ENCODE measurements around the gene NCAM2. TPM values are rescaled to one million over a fixed set of nuclear protein-coding genes. Genes with fewer than 3 reads are reported as not detected.

NCAM2 gene
- total and polyA plus RNA-seq, 2 of the 8 experiments (the other 6 are each of a cell fraction or from before 2014, with no cell fraction given) = 0.14 to 1.1 TPM

- Histone ChIP-seq H2BK120ac (replicated peaks; ENCODE audit: low read depth, low read length) (no peak overlapping the region), H3K4ac (replicated peaks; ENCODE audit: insufficient read length, low read depth, low read length) (no peak overlapping the region), H3K18ac (ENCODE audit: extremely low read depth, low read length) (no peak overlapping the region), H3K14ac (ENCODE audit: insufficient read length) (no peak overlapping the region), H4K8ac (ENCODE audit: extremely low read depth, insufficient read depth, low read length) (no peak overlapping the region), H3K27me3 (replicated peaks in 1 of 4; ENCODE audit: control insufficient read depth in 3 of 4, extremely low read depth in 1 of 4, insufficient read depth in 3 of 4, low read length in 3 of 4) (peaks cover 0 to 2% (median 0%) of the 10 kb centered on the region in 4 experiments; a peak in 1 of 7 replicates), H2AFZ (ENCODE audit: low read length) (no peak overlapping the region), H3K79me2 (ENCODE audit: control insufficient read depth in 1 of 2, insufficient read depth in 2 of 2, low read length in 2 of 2) (no peaks in the 10 kb centered on the region), H4K20me1 (replicated peaks in 1 of 2; ENCODE audit: control insufficient read depth in 1 of 2, insufficient read depth in 2 of 2, low read length in 2 of 2) (no peaks in the 10 kb centered on the region), H3K4me2 (ENCODE audit: insufficient read depth in 1 of 2, low read depth in 2 of 2, low read length in 2 of 2) (no peak overlapping the region), H3K56ac (replicated peaks; ENCODE audit: insufficient read length, low read depth, low read length) (no peak overlapping the region), H2BK5ac (ENCODE audit: low read depth, low read length) (no peak overlapping the region), H3K4me1 (replicated peaks in 1 of 4; ENCODE audit: control insufficient read depth in 3 of 4, insufficient read depth in 4 of 4, low read length in 3 of 4) (no peaks in the 10 kb centered on the region), H3K4me3 (ENCODE audit: extremely low read depth in 1 of 4, insufficient read depth in 2 of 4, low read depth in 3 of 4, low read length in 4 of 4) (no peak overlapping the region), H3K9ac (replicated peaks in 1 of 4; ENCODE audit: extremely low read depth in 1 of 4, low read depth in 3 of 4, low read length in 3 of 4) (no peak overlapping the region), H3K9me3 (ENCODE audit: insufficient read depth in 2 of 2, low read depth in 1 of 2, low read length in 1 of 2) (no peaks in the 10 kb centered on the region), H2AK5ac (ENCODE audit: low read depth, low read length) (no peak overlapping the region), H3K27ac (ENCODE audit: low read depth, low read length) (no peak overlapping the region), H3K79me1 (ENCODE audit: low read depth, low read length) (no peaks in the 10 kb centered on the region), H4K5ac (ENCODE audit: insufficient read length, low read depth, low read length) (no peak overlapping the region), H4K91ac (replicated peaks; ENCODE audit: insufficient read length, low read length) (no peak overlapping the region), H3K36me3 (ENCODE audit: control insufficient read depth in 2 of 4, insufficient read depth in 4 of 4, low read length in 3 of 4) (no peaks in the 10 kb centered on the region), H3K23ac (ENCODE audit: insufficient read length) (no peak overlapping the region), H2BK15ac (ENCODE audit: low read length) (no peak overlapping the region), H2BK20ac (ENCODE audit: low read length) (no peak overlapping the region), H3K23me2 (ENCODE audit: low read depth, low read length) (no peaks in the 10 kb centered on the region), H2BK12ac (ENCODE audit: low read depth, low read length) (no peak overlapping the region)
- DNase-seq (ENCODE audit: low read depth in 1 of 2, low spot score in 2 of 2) = no peak
- no peak for FAIRE-seq
- POLR2A ChIA-PET (ENCODE audit: partially characterized antibody) = interaction anchor here (0.7 kb wide), 1 partner anchor 37 kb away, joined by 4 read pairs; no protein-coding TSS in a partner anchor
- CTCF ChIA-PET (ENCODE audit: partially characterized antibody) = no interaction called here
- no peak for TF ChIP-seq NANOG (IDR thresholded peaks at IDR 0.05; ENCODE audit: insufficient read depth, low read depth, low read length, poor library complexity, severe bottlenecking)
- no peak for TF ChIP-seq SIN3A (conservative IDR thresholded peaks at IDR 0.05 in 1 of 2, IDR thresholded peaks at IDR 0.05 in 1 of 2; ENCODE audit: low read depth in 1 of 2, low read length in 2 of 2)
- TF ChIP-seq PHF8 (conservative IDR thresholded peaks at IDR 0.05; ENCODE audit: low read depth, low read length) = no peak
- no peak for TF ChIP-seq GTF2F1 (IDR thresholded peaks at IDR 0.05; ENCODE audit: borderline replicate concordance, low read depth, low read length)
Measured at GRCh38 chr21:21156397-21156796, 158.2 kb downstream of the NCAM2 start.
